GM12878 (cell line): ENCODE results near the gene MXRA7. TPM values are rescaled to one million over a fixed set of nuclear protein-coding genes. Genes with fewer than 3 reads are reported as not detected.

Source experiments
- ATF7 ChIP-seq: fragments of 450-650 bp; IDR thresholded peaks from 2 replicates; pipeline ENCODE4 v1.6.1; 2016; ENCODE audit warnings: low read depth, mild to moderate bottlenecking
- CBX3 ChIP-seq: fragments of 200-600 bp; sonication (generic); IDR thresholded peaks from 2 replicates; pipeline ENCODE4 v1.6.1; 2016; ENCODE audit warnings: low read depth, borderline replicate concordance
- CHD2 ChIP-seq: IDR thresholded peaks from 2 replicates; pipeline ENCODE4 v1.6.1; 2011; ENCODE audit warnings: low read depth, low read length, improper control_type of control experiment, borderline replicate concordance
- CTCF ChIP-seq, 3 experiments: IDR thresholded peaks in 2 of 3; conservative IDR thresholded peaks in 1 of 3; 2 replicates each; pipeline ENCODE4 v1.5.1; 2011; ENCODE audit warnings: low read depth in 3 of 3, low read length in 3 of 3, mild to moderate bottlenecking in 3 of 3, control low read depth in 2 of 3, moderate library complexity in 2 of 3, inconsistent platforms in 1 of 3, mixed read lengths in 1 of 3; ENCODE audit not compliant: control insufficient read depth in 2 of 3, insufficient read depth in 1 of 3; ENCODE audit errors: extremely low read depth in 1 of 3
- KLF5 ChIP-seq: fragments of 450-650 bp; IDR thresholded peaks from 2 replicates; pipeline ENCODE4 v1.6.1; 2014; ENCODE audit warnings: mild to moderate bottlenecking; ENCODE audit not compliant: partially characterized antibody
- LARP7 ChIP-seq: fragments of 450-650 bp; IDR thresholded peaks from 2 replicates; pipeline ENCODE4 v1.6.1; 2017; ENCODE audit warnings: mild to moderate bottlenecking
- MYB ChIP-seq: fragments of 150-350 bp; IDR thresholded peaks from 2 replicates; pipeline ENCODE4 v1.6.1; 2014; ENCODE audit warnings: mild to moderate bottlenecking, low read depth, low read length, borderline replicate concordance
- NFXL1 ChIP-seq: fragments of 450-650 bp; IDR thresholded peaks from 2 replicates; pipeline ENCODE4 v1.6.1; 2017; ENCODE audit warnings: antibody characterized with exemption, mild to moderate bottlenecking, borderline replicate concordance
- NR2C2 ChIP-seq: IDR thresholded peaks from 2 replicates; pipeline ENCODE4 v1.6.1; 2011; ENCODE audit warnings: borderline replicate concordance, low read depth; ENCODE audit not compliant: control insufficient read depth, insufficient read length
- PAX8 ChIP-seq: fragments of 450-650 bp; IDR thresholded peaks from 2 replicates; pipeline ENCODE4 v1.6.1; 2017; ENCODE audit warnings: mild to moderate bottlenecking, moderate library complexity
- POLR2A ChIP-seq: IDR thresholded peaks from 2 replicates; pipeline ENCODE4 v1.6.1; 2011; ENCODE audit warnings: low read depth, mild to moderate bottlenecking, low read length
- RB1 ChIP-seq: fragments of 450-650 bp; formaldehyde crosslinking; IDR thresholded peaks from 2 replicates; pipeline ENCODE4 v1.6.1; 2017; ENCODE audit warnings: mild to moderate bottlenecking, borderline replicate concordance
- SMARCA5 ChIP-seq: fragments of 450-650 bp; IDR thresholded peaks from 2 replicates; pipeline ENCODE4 v1.6.1; 2017; ENCODE audit warnings: mild to moderate bottlenecking
- TCF12 ChIP-seq: IDR thresholded peaks from 2 replicates; pipeline ENCODE4 v1.6.1; 2011; ENCODE audit warnings: low read depth, mild to moderate bottlenecking, low read length
- ZNF687 ChIP-seq: fragments of 450-650 bp; IDR thresholded peaks from 2 replicates; pipeline ENCODE4 v1.6.1; 2017; ENCODE audit warnings: mild to moderate bottlenecking, moderate library complexity
- polyA plus RNA-seq, 11 experiments: library from polyadenylated mRNA; depleted of rRNA in 4 of 11; unstranded in 6 of 11; stranded (reverse) in 5 of 11; fragments of >200 nt; fragmentation: Nextera tagmentation in 4 of 11; fragmentation: Illumina TruSeq in 1 of 11; extraction: Ambion mirVana in 4 of 11; extraction: Trizol in 1 of 11; gene quantifications; 1 replicate in 1 of 11; 2 replicates in 10 of 11; pipeline versions ENCODE4 v1.2.1 to v1.2.3, GENCODE V29; 2011 to 2016; ENCODE audit warnings: inconsistent platforms in 2 of 11, missing spikeins in 2 of 11, low read depth in 1 of 11
- total RNA-seq, 4 experiments: library from RNA; depleted of rRNA in 3 of 4; stranded (reverse); fragments of >200 nt in 3 of 4; fragmentation: Illumina TruSeq in 1 of 4; extraction: Trizol in 1 of 4; gene quantifications; 2 replicates each; pipeline versions ENCODE4 v1.2.1 to v1.2.3, GENCODE V29; 2013 to 2021
- TF ChIP-seq, protein P1 (sequence below): IDR thresholded peaks from 2 replicates; pipeline ENCODE4 v1.6.1; 2012; ENCODE audit warnings: low read length, inconsistent platforms
- TF ChIP-seq, protein P2 (sequence below): fragments of 450-650 bp; IDR thresholded peaks from 2 replicates; pipeline ENCODE4 v1.6.1; 2018; ENCODE audit warnings: mild to moderate bottlenecking, low read depth, moderate library complexity; ENCODE audit not compliant: partially characterized antibody
- TF ChIP-seq, protein P3 (sequence below): IDR thresholded peaks from 2 replicates; pipeline ENCODE4 v1.6.1; 2012; ENCODE audit warnings: low read depth, low read length, improper control_type of control experiment

The MXRA7 gene
- total and polyA plus RNA-seq, 10 of the 15 experiments (the other 5 are each of a cell fraction or from before 2014, with no cell fraction given), result 0.03 to 2.0 (median 0.33) TPM

GRCh38 chr17:76737082-76737675, 26.4 kb upstream of the MXRA7 start, which contains the start of gene SRSF2 (continued):
- TF ChIP-seq ZNF687 (peak; percentile 93), NR2C2 (no peak), LARP7 (peak; percentile 89), PAX8 (no peak), CHD2 (peak; percentile 82; the same call in 1 of the 2 replicates), POLR2A (peak; percentile 96), SMARCA5 (peak; percentile 17; the same call in 1 of the 2 replicates), MYB (no peak), CBX3 (no peak), NFXL1 (0 out of 2 replicates have a peak, but pooled peaks have one; percentile 45), KLF5 (peak; percentile 92), ATF7 (no peak), RB1 (peak; percentile 100), CTCF (IDR thresholded peaks at IDR 0.05 in 2 of 3, conservative IDR thresholded peaks at IDR 0.05 in 1 of 3; ENCODE audit: control insufficient read depth in 2 of 3, extremely low read depth in 1 of 3, insufficient read depth in 1 of 3, low read depth in 3 of 3, low read length in 3 of 3) (no peak), TCF12 (peak; percentile 90)
- TF ChIP-seq, protein P1, sequence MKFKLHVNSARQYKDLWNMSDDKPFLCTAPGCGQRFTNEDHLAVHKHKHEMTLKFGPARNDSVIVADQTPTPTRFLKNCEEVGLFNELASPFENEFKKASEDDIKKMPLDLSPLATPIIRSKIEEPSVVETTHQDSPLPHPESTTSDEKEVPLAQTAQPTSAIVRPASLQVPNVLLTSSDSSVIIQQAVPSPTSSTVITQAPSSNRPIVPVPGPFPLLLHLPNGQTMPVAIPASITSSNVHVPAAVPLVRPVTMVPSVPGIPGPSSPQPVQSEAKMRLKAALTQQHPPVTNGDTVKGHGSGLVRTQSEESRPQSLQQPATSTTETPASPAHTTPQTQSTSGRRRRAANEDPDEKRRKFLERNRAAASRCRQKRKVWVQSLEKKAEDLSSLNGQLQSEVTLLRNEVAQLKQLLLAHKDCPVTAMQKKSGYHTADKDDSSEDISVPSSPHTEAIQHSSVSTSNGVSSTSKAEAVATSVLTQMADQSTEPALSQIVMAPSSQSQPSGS, result no peak
- TF ChIP-seq, protein P2, sequence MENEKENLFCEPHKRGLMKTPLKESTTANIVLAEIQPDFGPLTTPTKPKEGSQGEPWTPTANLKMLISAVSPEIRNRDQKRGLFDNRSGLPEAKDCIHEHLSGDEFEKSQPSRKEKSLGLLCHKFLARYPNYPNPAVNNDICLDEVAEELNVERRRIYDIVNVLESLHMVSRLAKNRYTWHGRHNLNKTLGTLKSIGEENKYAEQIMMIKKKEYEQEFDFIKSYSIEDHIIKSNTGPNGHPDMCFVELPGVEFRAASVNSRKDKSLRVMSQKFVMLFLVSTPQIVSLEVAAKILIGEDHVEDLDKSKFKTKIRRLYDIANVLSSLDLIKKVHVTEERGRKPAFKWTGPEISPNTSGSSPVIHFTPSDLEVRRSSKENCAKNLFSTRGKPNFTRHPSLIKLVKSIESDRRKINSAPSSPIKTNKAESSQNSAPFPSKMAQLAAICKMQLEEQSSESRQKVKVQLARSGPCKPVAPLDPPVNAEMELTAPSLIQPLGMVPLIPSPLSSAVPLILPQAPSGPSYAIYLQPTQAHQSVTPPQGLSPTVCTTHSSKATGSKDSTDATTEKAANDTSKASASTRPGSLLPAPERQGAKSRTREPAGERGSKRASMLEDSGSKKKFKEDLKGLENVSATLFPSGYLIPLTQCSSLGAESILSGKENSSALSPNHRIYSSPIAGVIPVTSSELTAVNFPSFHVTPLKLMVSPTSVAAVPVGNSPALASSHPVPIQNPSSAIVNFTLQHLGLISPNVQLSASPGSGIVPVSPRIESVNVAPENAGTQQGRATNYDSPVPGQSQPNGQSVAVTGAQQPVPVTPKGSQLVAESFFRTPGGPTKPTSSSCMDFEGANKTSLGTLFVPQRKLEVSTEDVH, result peak; percentile 90
- TF ChIP-seq, protein P3, sequence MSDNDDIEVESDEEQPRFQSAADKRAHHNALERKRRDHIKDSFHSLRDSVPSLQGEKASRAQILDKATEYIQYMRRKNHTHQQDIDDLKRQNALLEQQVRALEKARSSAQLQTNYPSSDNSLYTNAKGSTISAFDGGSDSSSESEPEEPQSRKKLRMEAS, result peak; percentile 68
